Measurements from ENCODE around the gene PSG2. TPM values are rescaled to one million over a fixed set of nuclear protein-coding genes. Genes with fewer than 3 reads are reported as not detected.

The PSG2 gene
- not detected in 5 replicates for total RNA-seq (2022; extraction: Qiagen RNA extraction; ENCODE audit: low read depth)

DNA sequence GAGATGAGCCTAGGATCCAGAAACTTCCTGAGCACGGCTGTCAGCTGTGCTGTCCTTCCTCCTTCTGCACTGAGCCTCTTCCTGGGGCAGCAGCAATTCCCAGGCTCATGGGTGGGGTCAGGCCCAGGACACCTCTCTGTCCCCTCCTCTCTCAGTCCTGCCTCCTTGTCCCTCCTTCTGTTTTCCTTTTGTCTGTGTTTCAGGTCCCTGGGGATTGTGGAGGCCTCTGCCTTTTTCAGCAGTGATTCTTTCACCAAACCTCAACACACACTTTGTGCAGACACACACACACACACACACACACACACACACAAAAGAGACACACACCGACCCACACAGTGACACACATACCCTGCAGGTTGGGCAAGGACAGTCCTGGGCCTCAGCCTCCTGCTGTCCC lies at the start of gene PSG2:
Gene PSG2, minus strand, starts transcription at position 101 of the 400 bp plus-strand sequence. CDS start 132 bp downstream, outside the sequence.

DNA sequence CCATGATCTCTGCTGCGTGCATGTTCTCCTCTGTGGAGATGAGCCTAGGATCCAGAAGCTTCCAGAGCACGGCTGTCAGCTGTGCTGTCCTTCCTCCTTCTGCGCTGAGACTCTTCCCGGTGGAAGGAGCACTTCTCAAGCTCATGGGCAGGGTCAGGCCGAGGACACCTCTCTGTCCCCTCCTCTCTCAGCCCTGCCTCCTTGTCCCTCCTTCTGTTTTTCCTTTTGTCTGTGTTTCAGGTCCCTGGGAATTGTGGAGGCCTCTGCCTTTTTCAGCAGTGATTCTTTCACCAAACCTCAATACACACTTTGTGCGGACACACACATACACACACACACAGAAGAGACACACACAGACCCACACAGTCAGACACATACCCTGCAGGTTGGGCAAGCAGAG lies 56.1 kb downstream of the PSG2 start, which contains the start of gene PSG11:
Gene PSG11, minus strand, starts transcription at position 101 of the 400 bp plus-strand sequence. Its CDS starts 97 bp downstream, at position 4.

Other genes with a start within 250 kb of the PSG2 start
- gene PSG1, start 203.0 kb downstream of the PSG2 start, total RNA-seq (2022; extraction: Qiagen RNA extraction; ENCODE audit: low read depth) = 0.20 to 0.39 TPM (median 0.24 TPM) in 5 replicates
- gene PSG6, start 164.8 kb downstream of the PSG2 start, total RNA-seq (2022; extraction: Qiagen RNA extraction; ENCODE audit: low read depth) = not detected in 5 replicates
- 0.08 to 0.13 TPM (median 0.08 TPM) in 3 of 5 replicates, not detected in the others for gene PSG7, start 145.5 kb downstream of the PSG2 start, total RNA-seq (2022; extraction: Qiagen RNA extraction; ENCODE audit: low read depth)
- gene PSG11, start 56.2 kb downstream of the PSG2 start, total RNA-seq (2022; extraction: Qiagen RNA extraction; ENCODE audit: low read depth) = not detected in 5 replicates
- 0.57 to 0.98 TPM (median 0.72 TPM) in 5 replicates for gene PSG5, start 103.8 kb upstream of the PSG2 start, total RNA-seq (2022; extraction: Qiagen RNA extraction; ENCODE audit: low read depth)
- 0.66 to 2.4 TPM (median 1.0 TPM) in 5 replicates for gene PSG4, start 122.9 kb upstream of the PSG2 start, total RNA-seq (2022; extraction: Qiagen RNA extraction; ENCODE audit: low read depth)
- gene PSG9, start 186.8 kb upstream of the PSG2 start, total RNA-seq (2022; extraction: Qiagen RNA extraction; ENCODE audit: low read depth) = 0.07 to 0.20 TPM (median 0.14 TPM) in 5 replicates

Data from A549 treated with CpdA at 1 μM for 4 hours (cell line).